GM23248 (cell line): Measurements from ENCODE around the gene DNAH7. TPM values are rescaled to one million over a fixed set of nuclear protein-coding genes. Genes with fewer than 3 reads are reported as not detected.

Experiments
- DNase-seq: peaks from one replicate; pipeline ENCODE4 v3.0.0-alpha.2; 2015
- H2AFZ ChIP-seq: fragments of 200-600 bp; sonication (generic); 2 replicates; pipeline ENCODE4 v1.6.1; 2016; ENCODE audit warnings: antibody characterized with exemption
- H3F3A ChIP-seq: fragments of 200-600 bp; sonication (generic); 2 replicates; pipeline ENCODE4 v1.6.1; 2016; ENCODE audit warnings: mild to moderate bottlenecking, antibody characterized with exemption, mixed run types; ENCODE audit not compliant: insufficient read depth
- H3K27ac ChIP-seq: fragments of 200-600 bp; sonication (generic); 2 replicates; pipeline ENCODE4 v1.5.1; 2016; ENCODE audit warnings: mild to moderate bottlenecking
- H3K27me3 ChIP-seq: fragments of 200-600 bp; sonication (generic); replicated peaks from 2 replicates; pipeline ENCODE4 v1.6.1; 2016; ENCODE audit warnings: mild to moderate bottlenecking; ENCODE audit not compliant: insufficient read depth
- H3K36me3 ChIP-seq: fragments of 200-600 bp; sonication (generic); 2 replicates; pipeline ENCODE4 v1.6.1; 2016; ENCODE audit warnings: low read depth, mild to moderate bottlenecking
- H3K4me1 ChIP-seq: fragments of 200-600 bp; sonication (generic); 2 replicates; pipeline ENCODE4 v1.6.1; 2016; ENCODE audit warnings: mild to moderate bottlenecking; ENCODE audit not compliant: insufficient read depth
- H3K4me2 ChIP-seq: fragments of 200-600 bp; sonication (generic); one replicate; pipeline ENCODE4 v1.6.1; 2016; ENCODE audit warnings: mild to moderate bottlenecking; ENCODE audit not compliant: unreplicated experiment
- H3K4me3 ChIP-seq: fragments of 200-600 bp; sonication (generic); 2 replicates; pipeline ENCODE4 v1.5.1; 2016; ENCODE audit warnings: mild to moderate bottlenecking
- H3K79me2 ChIP-seq: fragments of 200-600 bp; sonication (generic); 2 replicates; pipeline ENCODE4 v1.6.1; 2016; ENCODE audit warnings: mild to moderate bottlenecking; ENCODE audit not compliant: insufficient read depth
- H3K9ac ChIP-seq: fragments of 200-600 bp; sonication (generic); 2 replicates; pipeline ENCODE4 v1.6.1; 2016; ENCODE audit warnings: mild to moderate bottlenecking
- H3K9me2 ChIP-seq: fragments of 200-600 bp; sonication (generic); 2 replicates; pipeline ENCODE4 v1.6.1; 2016; ENCODE audit warnings: mixed run types, mild to moderate bottlenecking, moderate library complexity; ENCODE audit not compliant: insufficient read depth
- H3K9me3 ChIP-seq: fragments of 200-600 bp; sonication (generic); one replicate; pipeline ENCODE4 v1.6.1; 2017; ENCODE audit warnings: low read depth
- H4K20me1 ChIP-seq: fragments of 200-600 bp; sonication (generic); 2 replicates; pipeline ENCODE4 v1.6.0; 2016; ENCODE audit not compliant: insufficient read depth
- EZH2 ChIP-seq: fragments of 200-600 bp; sonication (generic); IDR thresholded peaks from 2 replicates; pipeline ENCODE4 v1.6.1; 2018; ENCODE audit warnings: antibody characterized with exemption, mild to moderate bottlenecking; ENCODE audit not compliant: insufficient read depth, poor library complexity, severe bottlenecking
- EZH2phosphoT487 ChIP-seq: fragments of 200-600 bp; sonication (generic); IDR thresholded peaks from 2 replicates; pipeline ENCODE4 v1.6.1; 2018; ENCODE audit warnings: antibody characterized with exemption, moderate library complexity, mild to moderate bottlenecking, low read depth; ENCODE audit not compliant: insufficient read depth
- WGBS, 2 experiments: methylation state at CpG; one replicate each; pipeline ENCODE4 v1.1.6; 2015 to 2017; ENCODE audit warnings: low lambda C conversion rate in 2 of 2, low coverage in 1 of 2; ENCODE audit errors: missing lambda C conversion rate in 2 of 2; 5-methylcytosine and 5-hydroxymethylcytosine counted together
- in situ Hi-C: fragments of 300-500 bp; cut with MboI; formaldehyde crosslinking; loops from 2 replicates; pipeline ENCODE4 v1.15.0; 2020
- polyA plus RNA-seq: library from polyadenylated mRNA; unstranded; fragments of >200 nt; fragmentation: Nextera tagmentation; extraction: Ambion mirVana; gene quantifications from 2 replicates; pipeline ENCODE4 v1.2.1, GENCODE V29; 2016
- total RNA-seq: library from RNA; depleted of rRNA; stranded (reverse); fragments of >200 nt; shearing (Covaris generic); gene quantifications from 2 replicates; pipeline ENCODE4 v1.2.3, GENCODE V29; 2014

Gene DNAH7
- total and polyA plus RNA-seq, 2 experiments from 2014 or later, result 0.40 to 0.43 TPM

- no peaks in the 10 kb centered on the region for H3K4me1 ChIP-seq
- H3K27ac ChIP-seq, result no peak overlapping the region
- WGBS, 2 experiments, result 60 to 67% methylated on average over 1 of the region's 1 CpG
- DNase-seq, result no peak
- in situ Hi-C loops, result no loop called here
- H2AFZ ChIP-seq, result no peak overlapping the region
- no peak for TF ChIP-seq EZH2
- no peak for TF ChIP-seq EZH2phosphoT487
- H3K9me2 ChIP-seq, result no peaks in the 10 kb centered on the region
- H3K4me3 ChIP-seq, result no peak overlapping the region
- H3F3A ChIP-seq, result no peaks in the 10 kb centered on the region
- no peak overlapping the region for H3K9ac ChIP-seq
- H3K36me3 ChIP-seq, result no peaks in the 10 kb centered on the region
- H3K79me2 ChIP-seq, result no peaks in the 10 kb centered on the region
- no peaks in the 10 kb centered on the region for H3K9me3 ChIP-seq
- H4K20me1 ChIP-seq, result no peaks in the 10 kb centered on the region
- H3K27me3 ChIP-seq, result no peaks in the 10 kb centered on the region
- no peak overlapping the region for H3K4me2 ChIP-seq
These were observed 263.2 kb downstream of the DNAH7 start for GRCh38 chr2:195805283-195805976.

- no peaks in the 10 kb centered on the region for H3K79me2 ChIP-seq
- H3K36me3 ChIP-seq, result no peaks in the 10 kb centered on the region
- DNase-seq, result no peak
- no peak overlapping the region for H3K4me2 ChIP-seq
- H3K9me3 ChIP-seq, result no peaks in the 10 kb centered on the region
- TF ChIP-seq EZH2phosphoT487 (no peak), EZH2 (no peak)
- H3K9ac ChIP-seq, result no peak overlapping the region
- H3K9me2 ChIP-seq, result no peaks in the 10 kb centered on the region
- no peaks in the 10 kb centered on the region for H4K20me1 ChIP-seq
- no peak overlapping the region for H3K4me3 ChIP-seq
- no peak overlapping the region for H3K27ac ChIP-seq
- no peaks in the 10 kb centered on the region for H3F3A ChIP-seq
- in situ Hi-C loops, result no loop called here
- H3K27me3 ChIP-seq, result no peaks in the 10 kb centered on the region
- 33 to 57% methylated on average over 1 of the region's 1 CpG for WGBS, 2 experiments
- no peak overlapping the region for H2AFZ ChIP-seq
- no peaks in the 10 kb centered on the region for H3K4me1 ChIP-seq
These were observed 272.8 kb downstream of the DNAH7 start for GRCh38 chr2:195795879-195796278.

- Histone ChIP-seq H3K9ac (no peak overlapping the region), H3K9me3 (no peaks in the 10 kb centered on the region), H3K9me2 (no peaks in the 10 kb centered on the region), H3K36me3 (no peaks in the 10 kb centered on the region), H4K20me1 (no peaks in the 10 kb centered on the region), H3K4me1 (no peaks in the 10 kb centered on the region), H3K79me2 (no peaks in the 10 kb centered on the region), H2AFZ (no peak overlapping the region; the same call in 1 of the 2 replicates), H3K4me3 (no peak overlapping the region), H3F3A (no peaks in the 10 kb centered on the region), H3K27ac (no peak overlapping the region), H3K4me2 (no peak overlapping the region), H3K27me3 (no peaks in the 10 kb centered on the region)
- in situ Hi-C loops, result no loop called here
- no peak for DNase-seq
- TF ChIP-seq EZH2phosphoT487, result no peak
- TF ChIP-seq EZH2, result no peak
- WGBS, 2 experiments, result 52 to 59% methylated on average over 2 of the region's 2 CpGs
These were observed 274.8 kb downstream of the DNAH7 start for GRCh38 chr2:195793881-195794280.

- H3K27ac ChIP-seq, result no peak overlapping the region
- H3K36me3 ChIP-seq, result no peaks in the 10 kb centered on the region
- no peaks in the 10 kb centered on the region for H3K9me2 ChIP-seq
- H3K27me3 ChIP-seq, result no peaks in the 10 kb centered on the region
- H3K4me2 ChIP-seq, result no peak overlapping the region
- in situ Hi-C loops, result no loop called here
- H2AFZ ChIP-seq, result no peak overlapping the region
- 89 to 90% methylated on average over 2 of the region's 2 CpGs for WGBS, 2 experiments
- peak; percentile 44 for DNase-seq
- no peaks in the 10 kb centered on the region for H3K9me3 ChIP-seq
- H3F3A ChIP-seq, result no peaks in the 10 kb centered on the region
- no peak for TF ChIP-seq EZH2phosphoT487
- no peak for TF ChIP-seq EZH2
- no peaks in the 10 kb centered on the region for H3K79me2 ChIP-seq
- H3K4me3 ChIP-seq, result no peak overlapping the region
- H3K9ac ChIP-seq, result no peak overlapping the region
- no peaks in the 10 kb centered on the region for H3K4me1 ChIP-seq
- H4K20me1 ChIP-seq, result no peaks in the 10 kb centered on the region
These were observed 286.5 kb downstream of the DNAH7 start for GRCh38 chr2:195782156-195782555.
